CD4-positive, alpha-beta T cell (primary cell): ENCODE results near the gene NCK1. TPM values are rescaled to one million over a fixed set of nuclear protein-coding genes. Genes with fewer than 3 reads are reported as not detected.

Experiments
- ATAC-seq: fragments of 200-7000 bp; cut with Tn5 transposase; one replicate; pipeline ENCODE4 v1.10.0; 2022; ENCODE audit warnings: mild to moderate bottlenecking; ENCODE audit not compliant: poor library complexity
- CTCF ChIA-PET: fragments of 350-600 bp; sonication (Branson Sonifier 250); formaldehyde crosslinking; loops from one replicate; lab custom pipeline; 2021; ENCODE audit warnings: antibody characterized with exemption, inconsistent platforms; lab: Charles Lee
- POLR2A ChIA-PET: fragments of 350-600 bp; sonication (Branson Sonifier 250); formaldehyde crosslinking; loops from one replicate; lab custom pipeline; 2021; ENCODE audit warnings: antibody characterized with exemption, inconsistent platforms; lab: Charles Lee
- DNase-seq, 14 experiments: peaks; one replicate each; pipeline ENCODE4 v3.0.0-alpha.2; 2013 to 2020; ENCODE audit warnings: mixed read lengths in 2 of 14
- H3K27ac ChIP-seq, 2 donors: one replicate each; pipeline versions ENCODE4 v1.5.1 to v1.7.0; 2013; ENCODE audit warnings: low read length in 2 of 2, low read depth in 1 of 2, mild to moderate bottlenecking in 1 of 2
- H3K27me3 ChIP-seq, 2 experiments: 1 replicate in 1 of 2; 2 replicates in 1 of 2; pipeline versions ENCODE4 v1.6.1 to v1.7.0; 2013; ENCODE audit warnings: low read length in 2 of 2, control low read depth in 1 of 2, mild to moderate bottlenecking in 1 of 2, moderate library complexity in 1 of 2; ENCODE audit not compliant: insufficient read depth in 2 of 2, control insufficient read depth in 1 of 2
- H3K36me3 ChIP-seq: one replicate; pipeline ENCODE4 v1.6.1; 2013; ENCODE audit warnings: low read length, control low read depth; ENCODE audit not compliant: insufficient read depth
- H3K4me1 ChIP-seq: one replicate; pipeline ENCODE4 v1.6.1; 2013; ENCODE audit warnings: low read length, control low read depth; ENCODE audit not compliant: insufficient read depth
- H3K4me3 ChIP-seq: one replicate; pipeline ENCODE4 v1.5.1; 2013; ENCODE audit warnings: mild to moderate bottlenecking, low read length, moderate library complexity
- H3K9me3 ChIP-seq, 2 experiments: 1 replicate in 1 of 2; 2 replicates in 1 of 2; pipeline versions ENCODE4 v1.6.1 to v1.7.0; 2013; ENCODE audit warnings: low read length in 2 of 2, mild to moderate bottlenecking in 2 of 2, control low read depth in 1 of 2, moderate library complexity in 1 of 2; ENCODE audit not compliant: control insufficient read depth in 1 of 2, insufficient read depth in 1 of 2
- H3K27ac Mint-ChIP-seq: one replicate; pipeline ENCODE4 v1.8.0; 2020; ENCODE audit warnings: mixed read lengths
- H3K27me3 Mint-ChIP-seq: one replicate; pipeline ENCODE4 v1.8.0; 2021; ENCODE audit warnings: mixed read lengths
- H3K36me3 Mint-ChIP-seq: one replicate; pipeline ENCODE4 v1.8.0; 2021; ENCODE audit warnings: low read depth, mixed read lengths
- H3K4me1 Mint-ChIP-seq: one replicate; pipeline ENCODE4 v1.8.0; 2021; ENCODE audit warnings: low read depth, mixed read lengths
- H3K4me3 Mint-ChIP-seq: one replicate; pipeline ENCODE4 v1.8.0; 2020; ENCODE audit warnings: mild to moderate bottlenecking, mixed read lengths
- H3K9me3 Mint-ChIP-seq: one replicate; pipeline ENCODE4 v1.8.0; 2020; ENCODE audit warnings: mixed read lengths
- intact Hi-C, 2 experiments: fragments of 100-400 bp; cut with DNase I in 1 of 2; cut with micrococcal nuclease in 1 of 2; formaldehyde crosslinking; loops; one replicate each; pipeline versions ENCODE4 v1.15.1 to v1.9.0; 2023 to 2025; cut with DNase I, micrococcal nuclease
- total RNA-seq, 174 experiments: library from RNA in 2 of 174; stranded (reverse) in 2 of 174; gene quantifications; one replicate each; pipeline ENCODE4 v1.2.3 and lab custom pipeline; 2021 to 2026
- TF ChIP-seq, protein P1 (sequence below): fragments of 200-600 bp; IDR thresholded peaks from one replicate; pipeline ENCODE4 v1.8.0; 2022; ENCODE audit warnings: antibody characterized with exemption, mild to moderate bottlenecking

Gene NCK1
- total RNA-seq, 2 experiments from 2014 or later = 52.9 to 55.0 TPM

DNA sequence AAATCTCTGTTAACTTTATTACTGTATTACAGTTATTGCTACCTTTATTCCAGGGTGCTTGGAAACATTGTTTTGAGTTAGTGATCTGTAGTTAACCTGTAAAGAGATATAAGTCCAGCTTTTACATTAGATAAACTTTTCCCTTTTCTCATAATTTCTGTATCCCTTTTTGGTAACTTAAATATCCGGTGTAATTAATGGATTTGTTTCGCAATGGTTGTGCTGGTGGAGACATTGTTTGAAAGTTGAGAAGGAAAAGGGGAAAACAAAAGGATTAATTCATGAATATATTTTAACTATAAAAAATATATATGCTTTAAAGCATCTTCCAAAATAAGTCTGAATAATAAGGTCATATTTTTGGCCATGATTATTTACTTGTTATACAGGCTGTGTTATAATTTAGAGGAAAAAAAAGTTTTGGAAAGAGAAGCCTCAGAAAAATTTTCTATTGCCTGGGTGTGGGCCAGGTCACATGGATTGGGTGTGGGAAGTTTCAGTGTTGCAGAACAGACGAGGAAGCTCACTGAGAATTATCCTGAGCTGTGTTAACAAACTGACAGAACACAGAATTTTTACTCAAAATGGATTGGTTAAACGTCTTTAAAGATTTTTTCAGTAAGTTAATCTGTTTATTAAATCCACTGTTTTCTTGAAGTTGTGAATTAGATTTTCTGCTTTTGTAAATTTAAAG, 68.1 kb downstream of the NCK1 start:
- Mint-ChIP-seq H3K9me3 (no peaks in the 10 kb centered on the region), H3K27ac (no peak overlapping the region), H3K36me3 (peaks cover 66% of the 10 kb centered on the region), H3K4me1 (peaks cover 75% of the 10 kb centered on the region), H3K27me3 (no peaks in the 10 kb centered on the region), H3K4me3 (no peak overlapping the region)
- Histone ChIP-seq H3K36me3 (peaks cover 22% of the 10 kb centered on the region), H3K27me3 (no peaks in the 10 kb centered on the region), H3K4me1 (peaks cover 4% of the 10 kb centered on the region), H3K9me3 (no peaks in the 10 kb centered on the region), H3K27ac (no peak overlapping the region), H3K4me3 (no peak overlapping the region)
- POLR2A ChIA-PET = interaction anchor here (0.6 kb wide), 1 partner anchor 20 kb away, joined by 3 read pairs; no protein-coding TSS in a partner anchor
- TF ChIP-seq, protein P1, sequence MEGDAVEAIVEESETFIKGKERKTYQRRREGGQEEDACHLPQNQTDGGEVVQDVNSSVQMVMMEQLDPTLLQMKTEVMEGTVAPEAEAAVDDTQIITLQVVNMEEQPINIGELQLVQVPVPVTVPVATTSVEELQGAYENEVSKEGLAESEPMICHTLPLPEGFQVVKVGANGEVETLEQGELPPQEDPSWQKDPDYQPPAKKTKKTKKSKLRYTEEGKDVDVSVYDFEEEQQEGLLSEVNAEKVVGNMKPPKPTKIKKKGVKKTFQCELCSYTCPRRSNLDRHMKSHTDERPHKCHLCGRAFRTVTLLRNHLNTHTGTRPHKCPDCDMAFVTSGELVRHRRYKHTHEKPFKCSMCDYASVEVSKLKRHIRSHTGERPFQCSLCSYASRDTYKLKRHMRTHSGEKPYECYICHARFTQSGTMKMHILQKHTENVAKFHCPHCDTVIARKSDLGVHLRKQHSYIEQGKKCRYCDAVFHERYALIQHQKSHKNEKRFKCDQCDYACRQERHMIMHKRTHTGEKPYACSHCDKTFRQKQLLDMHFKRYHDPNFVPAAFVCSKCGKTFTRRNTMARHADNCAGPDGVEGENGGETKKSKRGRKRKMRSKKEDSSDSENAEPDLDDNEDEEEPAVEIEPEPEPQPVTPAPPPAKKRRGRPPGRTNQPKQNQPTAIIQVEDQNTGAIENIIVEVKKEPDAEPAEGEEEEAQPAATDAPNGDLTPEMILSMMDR = no peak
- ATAC-seq (no peak), DNase-seq (peak in 1 of 14 experiments; percentile 25)
- CTCF ChIA-PET = no interaction called here
- intact Hi-C loops = loop anchor here in 1 of 2 experiments (10.0 kb wide), 1 partner anchor 175 kb away; the partner anchor contains the start of gene STAG1

DNA sequence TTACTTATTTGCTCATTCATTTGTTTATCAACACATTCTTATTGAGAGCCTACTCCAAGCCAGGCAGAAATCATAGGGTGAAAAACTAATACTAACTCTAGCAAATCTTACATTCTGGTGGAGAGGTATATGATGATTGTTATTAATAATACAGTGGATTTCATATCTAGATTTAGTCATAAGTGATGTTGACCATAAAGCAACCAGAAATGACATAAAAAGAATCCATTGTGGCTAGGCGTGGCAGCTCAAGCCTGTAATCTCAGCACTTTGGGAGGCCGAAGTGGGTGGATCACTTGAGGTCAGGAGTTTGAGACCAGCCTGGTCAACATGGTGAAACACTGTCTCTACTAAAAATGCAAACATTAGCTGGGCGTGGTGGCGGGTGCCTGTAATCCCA, 69.6 kb downstream of the NCK1 start:
- Mint-ChIP-seq H3K27ac (peak overlapping the region; percentile 21), H3K36me3 (peaks cover 78% of the 10 kb centered on the region), H3K27me3 (no peaks in the 10 kb centered on the region), H3K4me1 (peaks cover 77% of the 10 kb centered on the region), H3K4me3 (no peak overlapping the region), H3K9me3 (peaks cover 3% of the 10 kb centered on the region)
- Histone ChIP-seq H3K4me3 (no peak overlapping the region), H3K4me1 (peaks cover 4% of the 10 kb centered on the region), H3K36me3 (peaks cover 22% of the 10 kb centered on the region), H3K27ac (no peak overlapping the region), H3K27me3 (no peaks in the 10 kb centered on the region), H3K9me3 (no peaks in the 10 kb centered on the region)
- CTCF ChIA-PET = no interaction called here
- POLR2A ChIA-PET = no interaction called here
- DNase-seq = no peak
- ATAC-seq = no peak
- intact Hi-C loops = no loop called here
- TF ChIP-seq, protein P1 = no peak

DNA sequence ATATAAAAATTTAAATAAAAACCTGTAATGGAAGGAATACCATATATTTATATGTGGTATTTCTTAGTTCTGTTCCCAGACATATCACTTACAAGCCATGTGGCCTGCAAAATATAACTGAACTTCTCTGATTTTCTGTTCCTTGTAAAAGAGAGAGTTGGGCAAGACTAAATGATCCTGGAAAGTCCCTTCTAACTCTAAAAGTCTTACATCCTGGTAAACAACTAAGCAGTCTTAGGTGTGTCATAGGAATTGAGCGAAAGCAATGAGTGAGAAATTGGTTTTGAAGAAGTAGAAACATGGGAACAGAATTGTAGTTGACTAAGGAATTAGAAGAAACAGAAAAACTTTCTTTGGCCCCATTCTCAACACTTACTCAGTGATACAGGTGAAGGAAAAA, 70.5 kb downstream of the NCK1 start:
- peaks cover 80% of the 10 kb centered on the region for H3K4me1 Mint-ChIP-seq
- CTCF ChIA-PET = no interaction called here
- H3K27ac Mint-ChIP-seq = peak overlapping the region; percentile 69

More for the DNA sequence above, 70.5 kb downstream of the NCK1 start:
- H3K4me1 ChIP-seq = peaks cover 4% of the 10 kb centered on the region
- peaks cover 82% of the 10 kb centered on the region for H3K36me3 Mint-ChIP-seq
- no peaks in the 10 kb centered on the region for H3K27me3 ChIP-seq
- peaks cover 5% of the 10 kb centered on the region for H3K9me3 Mint-ChIP-seq
- H3K36me3 ChIP-seq = peaks cover 22% of the 10 kb centered on the region
- H3K9me3 ChIP-seq = no peaks in the 10 kb centered on the region
- no peaks in the 10 kb centered on the region for H3K27me3 Mint-ChIP-seq
- intact Hi-C loops = no loop called here
- H3K27ac ChIP-seq = no peak overlapping the region
- POLR2A ChIA-PET = no interaction called here
- DNase-seq = peak in 3 of 14 experiments; percentile 30 to 47 (median 44)
- no peak overlapping the region for H3K4me3 Mint-ChIP-seq
- H3K4me3 ChIP-seq = no peak overlapping the region
- TF ChIP-seq, protein P1 = no peak
- ATAC-seq = peak; percentile 39
